ENCODE data around the gene TYSND1.

DNA sequence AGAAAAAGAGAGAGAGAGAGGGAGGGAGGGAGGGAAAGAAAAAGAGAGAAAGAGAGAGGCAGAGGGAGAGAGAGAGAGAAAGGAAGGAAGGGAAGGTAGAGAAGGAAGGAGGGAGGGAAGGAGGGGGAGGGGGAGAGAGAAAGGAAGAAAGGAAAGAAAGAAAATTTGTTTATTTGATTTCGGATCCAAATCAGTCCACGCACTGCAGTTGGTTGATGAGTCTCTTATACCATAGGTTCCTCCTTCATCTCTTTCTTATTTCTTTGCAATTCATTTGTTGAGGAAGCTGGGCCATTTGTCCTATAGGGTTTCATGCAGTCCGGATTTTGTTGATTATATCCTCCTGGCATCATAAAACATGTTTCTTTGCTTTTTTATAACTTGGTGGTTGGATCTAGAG lies 48.2 kb downstream of the TYSND1 start:
- TF ChIP-seq NFE2L2 (conservative IDR thresholded peaks at IDR 0.05; ENCODE audit: low read length) (no peak), POLR2A (IDR thresholded peaks at IDR 0.05; ENCODE audit: low read length) (no peak), CBX8 (IDR thresholded peaks at IDR 0.05) (no peak), EP300 (IDR thresholded peaks at IDR 0.05) (no peak), KDM1A (IDR thresholded peaks at IDR 0.05; ENCODE audit: low read depth) (no peak), RAD21 (conservative IDR thresholded peaks at IDR 0.05 in 1 of 2, IDR thresholded peaks at IDR 0.05 in 1 of 2) (no peak), BHLHE40 (IDR thresholded peaks at IDR 0.05; ENCODE audit: low read depth, low read length) (no peak), ESRRA (IDR thresholded peaks at IDR 0.05; ENCODE audit: borderline replicate concordance, low read length) (no peak)
- TF ChIP-seq, protein P1, sequence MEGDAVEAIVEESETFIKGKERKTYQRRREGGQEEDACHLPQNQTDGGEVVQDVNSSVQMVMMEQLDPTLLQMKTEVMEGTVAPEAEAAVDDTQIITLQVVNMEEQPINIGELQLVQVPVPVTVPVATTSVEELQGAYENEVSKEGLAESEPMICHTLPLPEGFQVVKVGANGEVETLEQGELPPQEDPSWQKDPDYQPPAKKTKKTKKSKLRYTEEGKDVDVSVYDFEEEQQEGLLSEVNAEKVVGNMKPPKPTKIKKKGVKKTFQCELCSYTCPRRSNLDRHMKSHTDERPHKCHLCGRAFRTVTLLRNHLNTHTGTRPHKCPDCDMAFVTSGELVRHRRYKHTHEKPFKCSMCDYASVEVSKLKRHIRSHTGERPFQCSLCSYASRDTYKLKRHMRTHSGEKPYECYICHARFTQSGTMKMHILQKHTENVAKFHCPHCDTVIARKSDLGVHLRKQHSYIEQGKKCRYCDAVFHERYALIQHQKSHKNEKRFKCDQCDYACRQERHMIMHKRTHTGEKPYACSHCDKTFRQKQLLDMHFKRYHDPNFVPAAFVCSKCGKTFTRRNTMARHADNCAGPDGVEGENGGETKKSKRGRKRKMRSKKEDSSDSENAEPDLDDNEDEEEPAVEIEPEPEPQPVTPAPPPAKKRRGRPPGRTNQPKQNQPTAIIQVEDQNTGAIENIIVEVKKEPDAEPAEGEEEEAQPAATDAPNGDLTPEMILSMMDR (IDR thresholded peaks at IDR 0.05): no peak
- TF ChIP-seq, protein P2, sequence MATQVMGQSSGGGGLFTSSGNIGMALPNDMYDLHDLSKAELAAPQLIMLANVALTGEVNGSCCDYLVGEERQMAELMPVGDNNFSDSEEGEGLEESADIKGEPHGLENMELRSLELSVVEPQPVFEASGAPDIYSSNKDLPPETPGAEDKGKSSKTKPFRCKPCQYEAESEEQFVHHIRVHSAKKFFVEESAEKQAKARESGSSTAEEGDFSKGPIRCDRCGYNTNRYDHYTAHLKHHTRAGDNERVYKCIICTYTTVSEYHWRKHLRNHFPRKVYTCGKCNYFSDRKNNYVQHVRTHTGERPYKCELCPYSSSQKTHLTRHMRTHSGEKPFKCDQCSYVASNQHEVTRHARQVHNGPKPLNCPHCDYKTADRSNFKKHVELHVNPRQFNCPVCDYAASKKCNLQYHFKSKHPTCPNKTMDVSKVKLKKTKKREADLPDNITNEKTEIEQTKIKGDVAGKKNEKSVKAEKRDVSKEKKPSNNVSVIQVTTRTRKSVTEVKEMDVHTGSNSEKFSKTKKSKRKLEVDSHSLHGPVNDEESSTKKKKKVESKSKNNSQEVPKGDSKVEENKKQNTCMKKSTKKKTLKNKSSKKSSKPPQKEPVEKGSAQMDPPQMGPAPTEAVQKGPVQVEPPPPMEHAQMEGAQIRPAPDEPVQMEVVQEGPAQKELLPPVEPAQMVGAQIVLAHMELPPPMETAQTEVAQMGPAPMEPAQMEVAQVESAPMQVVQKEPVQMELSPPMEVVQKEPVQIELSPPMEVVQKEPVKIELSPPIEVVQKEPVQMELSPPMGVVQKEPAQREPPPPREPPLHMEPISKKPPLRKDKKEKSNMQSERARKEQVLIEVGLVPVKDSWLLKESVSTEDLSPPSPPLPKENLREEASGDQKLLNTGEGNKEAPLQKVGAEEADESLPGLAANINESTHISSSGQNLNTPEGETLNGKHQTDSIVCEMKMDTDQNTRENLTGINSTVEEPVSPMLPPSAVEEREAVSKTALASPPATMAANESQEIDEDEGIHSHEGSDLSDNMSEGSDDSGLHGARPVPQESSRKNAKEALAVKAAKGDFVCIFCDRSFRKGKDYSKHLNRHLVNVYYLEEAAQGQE (IDR thresholded peaks at IDR 0.05): no peak
- TF ChIP-seq, protein P3, sequence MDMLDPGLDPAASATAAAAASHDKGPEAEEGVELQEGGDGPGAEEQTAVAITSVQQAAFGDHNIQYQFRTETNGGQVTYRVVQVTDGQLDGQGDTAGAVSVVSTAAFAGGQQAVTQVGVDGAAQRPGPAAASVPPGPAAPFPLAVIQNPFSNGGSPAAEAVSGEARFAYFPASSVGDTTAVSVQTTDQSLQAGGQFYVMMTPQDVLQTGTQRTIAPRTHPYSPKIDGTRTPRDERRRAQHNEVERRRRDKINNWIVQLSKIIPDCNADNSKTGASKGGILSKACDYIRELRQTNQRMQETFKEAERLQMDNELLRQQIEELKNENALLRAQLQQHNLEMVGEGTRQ (IDR thresholded peaks at IDR 0.05): no peak

Measured in A549 (cell line).